H1 (cell line): ENCODE measurements around the gene LRBA. TPM values are rescaled to one million over a fixed set of nuclear protein-coding genes. Genes with fewer than 3 reads are reported as not detected.

Experiments used
- CTCF ChIA-PET: fragments of 300-600 bp; sonication (Branson Sonifier 250); formaldehyde crosslinking; loops from one replicate; lab custom pipeline; 2021; ENCODE audit not compliant: partially characterized antibody; lab: Charles Lee
- POLR2A ChIA-PET: fragments of 300-600 bp; sonication (Branson Sonifier 250); formaldehyde crosslinking; loops from one replicate; lab custom pipeline; 2021; ENCODE audit warnings: inconsistent platforms; ENCODE audit not compliant: partially characterized antibody; lab: Charles Lee
- DNase-seq, 2 experiments: peaks; one replicate each; pipeline versions ENCODE4 v3.0.0 to v3.0.0-alpha.2; 2010 to 2022; ENCODE audit warnings: low spot score in 2 of 2, low read depth in 1 of 2, mixed read lengths in 1 of 2
- FAIRE-seq: peaks from 2 replicates; lab custom pipeline; 2011; peaks lifted over from hg19 to GRCh38; lab: Jason Lieb, UNC
- H2AFZ ChIP-seq: 2 replicates; pipeline ENCODE4 v1.8.1; 2012; ENCODE audit warnings: low read length, inconsistent platforms
- H2AK5ac ChIP-seq: 2 replicates; pipeline ENCODE4 v1.6.1; 2013; ENCODE audit warnings: low read depth, low read length
- H2BK120ac ChIP-seq: replicated peaks from 2 replicates; pipeline ENCODE3; 2013; ENCODE audit warnings: low read depth, low read length, inconsistent platforms
- H2BK12ac ChIP-seq: 2 replicates; pipeline ENCODE4 v1.6.1; 2013; ENCODE audit warnings: low read depth, low read length
- H2BK15ac ChIP-seq: 2 replicates; pipeline ENCODE4 v1.6.1; 2013; ENCODE audit warnings: low read length
- H2BK20ac ChIP-seq: 2 replicates; pipeline ENCODE4 v1.6.1; 2013; ENCODE audit warnings: low read length
- H2BK5ac ChIP-seq: 2 replicates; pipeline ENCODE4 v1.6.1; 2013; ENCODE audit warnings: low read depth, low read length
- H3K14ac ChIP-seq: 2 replicates; pipeline ENCODE4 v1.6.1; 2013; ENCODE audit warnings: inconsistent platforms; ENCODE audit not compliant: insufficient read length
- H3K18ac ChIP-seq: 2 replicates; pipeline ENCODE4 v1.6.1; 2013; ENCODE audit warnings: low read length; ENCODE audit errors: extremely low read depth
- H3K23ac ChIP-seq: 2 replicates; pipeline ENCODE4 v1.6.1; 2013; ENCODE audit warnings: inconsistent platforms; ENCODE audit not compliant: insufficient read length
- H3K23me2 ChIP-seq: 2 replicates; pipeline ENCODE4 v1.6.1; 2013; ENCODE audit warnings: low read depth, low read length
- H3K27ac ChIP-seq: 2 replicates; pipeline ENCODE4 v1.6.1; 2011; ENCODE audit warnings: low read depth, low read length, inconsistent platforms
- H3K27me3 ChIP-seq, 4 experiments: replicated peaks in 1 of 4; 1 replicate in 1 of 4; 2 replicates in 3 of 4; pipeline versions ENCODE4 v1.6.1 to v1.8.1; 2011 to 2013; ENCODE audit warnings: low read length in 3 of 4, mild to moderate bottlenecking in 3 of 4, inconsistent platforms in 2 of 4, mixed read lengths in 2 of 4, moderate library complexity in 1 of 4; ENCODE audit not compliant: control insufficient read depth in 3 of 4, insufficient read depth in 3 of 4; ENCODE audit errors: extremely low read depth in 1 of 4
- H3K36me3 ChIP-seq, 4 experiments: 2 replicates each; pipeline versions ENCODE4 v1.6.1 to v1.8.1; 2011 to 2013; ENCODE audit warnings: mild to moderate bottlenecking in 4 of 4, low read length in 3 of 4, moderate library complexity in 2 of 4, control low read depth in 1 of 4, inconsistent platforms in 1 of 4; ENCODE audit not compliant: insufficient read depth in 4 of 4, control insufficient read depth in 2 of 4
- H3K4ac ChIP-seq: replicated peaks from 2 replicates; pipeline ENCODE3; 2013; ENCODE audit warnings: low read length, low read depth, mixed read lengths, inconsistent platforms; ENCODE audit not compliant: insufficient read length
- H3K4me1 ChIP-seq, 4 experiments: replicated peaks in 1 of 4; 1 replicate in 1 of 4; 2 replicates in 3 of 4; pipeline versions ENCODE4 v1.6.1 to v1.8.1; 2011 to 2013; ENCODE audit warnings: low read length in 3 of 4, inconsistent platforms in 2 of 4, mixed read lengths in 1 of 4; ENCODE audit not compliant: insufficient read depth in 4 of 4, control insufficient read depth in 3 of 4
- H3K4me2 ChIP-seq, 2 experiments: 2 replicates each; pipeline versions ENCODE4 v1.6.1 to v1.8.1; 2011 to 2013; ENCODE audit warnings: low read depth in 2 of 2, low read length in 2 of 2, control low read depth in 1 of 2, inconsistent platforms in 1 of 2, mild to moderate bottlenecking in 1 of 2; ENCODE audit not compliant: insufficient read depth in 1 of 2
- H3K4me3 ChIP-seq, 4 experiments: fragments of 200-600, 300-600 bp in 1 of 4; sonication (generic), shearing (Covaris generic), sonication (Bioruptor Twin) in 1 of 4; 2 replicates each; pipeline versions ENCODE4 v1.5.1 to v1.8.1; 2011 to 2016; ENCODE audit warnings: low read length in 4 of 4, low read depth in 3 of 4, control low read depth in 2 of 4, inconsistent platforms in 2 of 4, mild to moderate bottlenecking in 2 of 4, mixed read lengths in 1 of 4, moderate library complexity in 1 of 4; ENCODE audit not compliant: insufficient read depth in 2 of 4; ENCODE audit errors: extremely low read depth in 1 of 4
- H3K56ac ChIP-seq: replicated peaks from 2 replicates; pipeline ENCODE3; 2013; ENCODE audit warnings: low read depth, mild to moderate bottlenecking, mixed read lengths, low read length, inconsistent platforms; ENCODE audit not compliant: insufficient read length
- H3K79me1 ChIP-seq: 2 replicates; pipeline ENCODE4 v1.6.1; 2013; ENCODE audit warnings: low read depth, low read length, control low read depth
- H3K79me2 ChIP-seq, 2 experiments: 2 replicates each; pipeline versions ENCODE4 v1.6.1 to v1.8.1; 2012 to 2013; ENCODE audit warnings: low read length in 2 of 2, mild to moderate bottlenecking in 2 of 2, inconsistent platforms in 1 of 2; ENCODE audit not compliant: insufficient read depth in 2 of 2, control insufficient read depth in 1 of 2
- H3K9ac ChIP-seq, 4 experiments: replicated peaks in 1 of 4; 1 replicate in 1 of 4; 2 replicates in 3 of 4; pipeline versions ENCODE4 v1.6.1 to v1.8.1; 2011 to 2013; ENCODE audit warnings: low read depth in 3 of 4, low read length in 3 of 4, control low read depth in 2 of 4, mild to moderate bottlenecking in 2 of 4, moderate library complexity in 2 of 4, inconsistent platforms in 1 of 4; ENCODE audit errors: extremely low read depth in 1 of 4
- H3K9me3 ChIP-seq, 2 experiments: 2 replicates each; pipeline versions ENCODE4 v1.6.1 to v1.8.1; 2012 to 2013; ENCODE audit warnings: mild to moderate bottlenecking in 2 of 2, moderate library complexity in 2 of 2, control low read depth in 1 of 2, inconsistent platforms in 1 of 2, low read depth in 1 of 2, low read length in 1 of 2, mixed read lengths in 1 of 2; ENCODE audit not compliant: insufficient read depth in 2 of 2
- H4K20me1 ChIP-seq, 2 experiments: replicated peaks in 1 of 2; 2 replicates each; pipeline versions ENCODE3 to v1.8.1; 2011 to 2013; ENCODE audit warnings: inconsistent platforms in 2 of 2, low read length in 2 of 2, mild to moderate bottlenecking in 1 of 2; ENCODE audit not compliant: insufficient read depth in 2 of 2, control insufficient read depth in 1 of 2
- H4K5ac ChIP-seq: 2 replicates; pipeline ENCODE4 v1.6.1; 2013; ENCODE audit warnings: low read length, low read depth, mixed read lengths, inconsistent platforms; ENCODE audit not compliant: insufficient read length
- H4K8ac ChIP-seq: 2 replicates; pipeline ENCODE4 v1.8.0; 2013; ENCODE audit warnings: mild to moderate bottlenecking, moderate library complexity, low read length, inconsistent platforms; ENCODE audit not compliant: insufficient read depth; ENCODE audit errors: extremely low read depth
- H4K91ac ChIP-seq: replicated peaks from 2 replicates; pipeline ENCODE3; 2013; ENCODE audit warnings: low read length, mixed read lengths, inconsistent platforms; ENCODE audit not compliant: insufficient read length
- CBX5 ChIP-seq: fragments of 300-800, 300-1000 bp; sonication (generic); IDR thresholded peaks from 2 replicates; pipeline ENCODE4 v1.7.1; 2016; ENCODE audit warnings: antibody characterized with exemption, low read length, low read depth
- GABPA ChIP-seq: IDR thresholded peaks from 2 replicates; pipeline ENCODE4 v1.6.1; 2011; ENCODE audit warnings: mild to moderate bottlenecking, low read length, moderate library complexity, borderline replicate concordance; ENCODE audit not compliant: insufficient read depth
- JUND ChIP-seq: IDR thresholded peaks from 2 replicates; pipeline ENCODE4 v1.6.1; 2011; ENCODE audit warnings: mild to moderate bottlenecking, improper control_type of control experiment, low read length
- KDM5A ChIP-seq: fragments of 200-600 bp; IDR thresholded peaks from 2 replicates; pipeline ENCODE4 v1.7.1; 2012; ENCODE audit warnings: mild to moderate bottlenecking, low read length, inconsistent platforms, mixed read lengths
- NANOG ChIP-seq: IDR thresholded peaks from 2 replicates; pipeline ENCODE4 v1.6.1; 2011; ENCODE audit warnings: low read length, low read depth, mild to moderate bottlenecking, inconsistent platforms; ENCODE audit not compliant: insufficient read depth, poor library complexity, severe bottlenecking
- RNF2 ChIP-seq: fragments of 200-900, 300-1000 bp; sonication (generic); IDR thresholded peaks from 2 replicates; pipeline ENCODE4 v1.7.1; 2016; ENCODE audit warnings: borderline replicate concordance, low read depth, mild to moderate bottlenecking, antibody characterized with exemption, low read length; ENCODE audit not compliant: poor library complexity, severe bottlenecking; ENCODE audit errors: missing control alignments
- TBP ChIP-seq: IDR thresholded peaks from 2 replicates; pipeline ENCODE4 v1.6.1; 2011; ENCODE audit warnings: low read depth, low read length, improper control_type of control experiment
- TEAD4 ChIP-seq: IDR thresholded peaks from 2 replicates; pipeline ENCODE4 v1.6.1; 2012; ENCODE audit warnings: low read depth, low read length, inconsistent platforms, mixed read lengths
- WGBS, 2 experiments: shearing (Covaris generic) in 1 of 2; methylation state at CpG; one replicate each; pipeline versions ENCODE4 v1.1.6 to v1.1.7; 2013 to 2015; ENCODE audit warnings: low lambda C conversion rate in 2 of 2, mixed read lengths in 2 of 2, inconsistent platforms in 1 of 2, low coverage in 1 of 2, missing lambda C conversion rate in 1 of 2; ENCODE audit not compliant: insufficient replicate concordance in 2 of 2, insufficient coverage in 1 of 2, insufficient read length in 1 of 2; ENCODE audit errors: extremely low coverage in 1 of 2, missing lambda C conversion rate in 1 of 2; 5-methylcytosine and 5-hydroxymethylcytosine counted together
- polyA plus RNA-seq, 7 experiments: library from polyadenylated mRNA; depleted of rRNA in 3 of 7; stranded (reverse) in 5 of 7; unstranded in 2 of 7; fragments of >200 nt in 5 of 7; fragments of 200-250 nt in 2 of 7; gene quantifications; 1 replicate in 5 of 7; 2 replicates in 1 of 7; 4 replicates in 1 of 7; pipeline versions ENCODE4 v1.2.1 to v1.2.3, GENCODE V29; 2011 to 2013; ENCODE audit warnings: missing spikeins in 2 of 7, mixed read lengths in 2 of 7
- total RNA-seq: library from RNA; stranded (reverse); fragmentation: NEBNext Ultra II Directional; extraction: Animal tissue kit (Norgen Biotek cat#: 25700); gene quantifications from 2 replicates; pipeline ENCODE4 v1.2.1, GENCODE V29; 2021

The LRBA gene
- total and polyA plus RNA-seq, 2 of the 8 experiments (the other 6 are each of a cell fraction or from before 2014, with no cell fraction given), result 54.6 to 83.2 TPM

DNA sequence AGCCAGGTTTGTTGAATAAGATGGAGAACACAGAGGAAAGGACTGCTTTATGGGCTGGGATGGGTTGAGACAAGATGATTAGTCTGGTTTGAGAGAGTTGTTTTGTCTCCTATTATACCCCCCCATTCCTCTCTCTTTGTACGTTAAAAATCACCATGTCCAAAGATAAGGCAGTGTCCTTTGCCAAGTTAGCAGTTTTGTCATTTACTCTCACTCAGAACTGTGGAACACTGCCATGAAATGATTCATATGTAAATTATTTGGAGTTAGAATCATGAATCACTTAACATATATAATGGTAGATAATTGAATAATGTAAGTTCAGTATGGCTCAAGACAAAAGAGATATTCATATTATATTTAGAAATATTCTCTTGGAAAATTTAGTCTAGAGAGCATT is 785.6 kb downstream of the LRBA start:
- Histone ChIP-seq H2BK120ac (no peak overlapping the region), H4K8ac (no peak overlapping the region), H3K23ac (no peak overlapping the region), H2BK15ac (no peak overlapping the region), H3K79me2 (no peaks in the 10 kb centered on the region), H3K18ac (no peak overlapping the region), H3K9ac (no peak overlapping the region), H3K9me3 (no peaks in the 10 kb centered on the region), H2BK12ac (no peak overlapping the region), H2AFZ (no peak overlapping the region), H2BK5ac (no peak overlapping the region), H2AK5ac (no peak overlapping the region), H3K79me1 (no peaks in the 10 kb centered on the region), H3K27me3 (no peaks in the 10 kb centered on the region), H3K4me3 (no peak overlapping the region), H3K4me2 (no peak overlapping the region), H3K56ac (no peak overlapping the region), H3K23me2 (no peaks in the 10 kb centered on the region), H3K4ac (no peak overlapping the region), H3K36me3 (no peaks in the 10 kb centered on the region), H2BK20ac (no peak overlapping the region), H4K5ac (no peak overlapping the region), H3K14ac (no peak overlapping the region), H4K91ac (no peak overlapping the region), H4K20me1 (no peaks in the 10 kb centered on the region), H3K4me1 (peaks cover 0 to 14% (median under 1%) of the 10 kb centered on the region in 4 experiments; a peak in 3 of 7 replicates), H3K27ac (no peak overlapping the region)
- no peak for FAIRE-seq
- no peak for DNase-seq
- 74% methylated on average over 1 of the region's 1 CpG; no CpG with 5 or more reads in 1 of the 2 experiments for WGBS, 2 experiments
- TF ChIP-seq TBP (no peak), NANOG (no peak), KDM5A (no peak), GABPA (no peak), JUND (no peak), RNF2 (no peak), CBX5 (no peak), TEAD4 (no peak)
- ChIA-PET POLR2A (no interaction called here), CTCF (interaction anchor here (3.4 kb wide), 1 partner anchor 13 kb away, joined by 22 read pairs; no protein-coding TSS in a partner anchor)
